Measurements from ENCODE around the gene RAD51B. TPM values are rescaled to one million over a fixed set of nuclear protein-coding genes. Genes with fewer than 3 reads are reported as not detected.

Gene RAD51B
- total RNA-seq, 1 donor from 2014 or later = 38.6 TPM

- Histone ChIP-seq H3K9ac (ENCODE audit: low read depth in 1 of 3, low read length in 3 of 3) (no peak overlapping the region), H3K4me3 (ENCODE audit: low read length in 3 of 3) (no peak overlapping the region), H3K36me3 (ENCODE audit: control insufficient read depth in 3 of 3, insufficient read depth in 3 of 3, low read length in 3 of 3) (no peaks in the 10 kb centered on the region), H3K4me1 (ENCODE audit: control insufficient read depth in 3 of 3, insufficient read depth in 3 of 3, low read length in 3 of 3) (peaks cover 6 to 19% (median 16%) of the 10 kb centered on the region in 3 donors), H3K9me3 (ENCODE audit: control insufficient read depth in 3 of 3, low read length in 3 of 3) (no peaks in the 10 kb centered on the region), H3K27ac (ENCODE audit: low read depth, low read length) (no peak overlapping the region), H3K27me3 (ENCODE audit: control insufficient read depth in 3 of 3, insufficient read depth in 3 of 3, low read length in 3 of 3) (no peaks in the 10 kb centered on the region)
Measured at GRCh38 chr14:68501614-68502052, 682.1 kb downstream of the RAD51B start.

- Histone ChIP-seq H3K9me3 (ENCODE audit: control insufficient read depth in 3 of 3, low read length in 3 of 3) (no peaks in the 10 kb centered on the region), H3K9ac (ENCODE audit: low read depth in 1 of 3, low read length in 3 of 3) (no peak overlapping the region), H3K27me3 (ENCODE audit: control insufficient read depth in 3 of 3, insufficient read depth in 3 of 3, low read length in 3 of 3) (no peaks in the 10 kb centered on the region), H3K4me3 (ENCODE audit: low read length in 3 of 3) (no peak overlapping the region), H3K27ac (ENCODE audit: low read depth, low read length) (no peak overlapping the region), H3K4me1 (ENCODE audit: control insufficient read depth in 3 of 3, insufficient read depth in 3 of 3, low read length in 3 of 3) (peaks cover 6 to 20% (median 17%) of the 10 kb centered on the region in 3 donors), H3K36me3 (ENCODE audit: control insufficient read depth in 3 of 3, insufficient read depth in 3 of 3, low read length in 3 of 3) (no peaks in the 10 kb centered on the region)
Measured at GRCh38 chr14:68502230-68502629, 682.7 kb downstream of the RAD51B start.

GRCh38 chr14:68503186-68503825 is 683.7 kb downstream of the RAD51B start:
- Histone ChIP-seq H3K4me3 (ENCODE audit: low read length in 3 of 3) (no peak overlapping the region), H3K27ac (ENCODE audit: low read depth, low read length) (no peak overlapping the region), H3K9me3 (ENCODE audit: control insufficient read depth in 3 of 3, low read length in 3 of 3) (no peaks in the 10 kb centered on the region), H3K4me1 (ENCODE audit: control insufficient read depth in 3 of 3, insufficient read depth in 3 of 3, low read length in 3 of 3) (peaks cover 6 to 21% (median 20%) of the 10 kb centered on the region in 3 donors), H3K36me3 (ENCODE audit: control insufficient read depth in 3 of 3, insufficient read depth in 3 of 3, low read length in 3 of 3) (no peaks in the 10 kb centered on the region), H3K9ac (ENCODE audit: low read depth in 1 of 3, low read length in 3 of 3) (no peak overlapping the region), H3K27me3 (ENCODE audit: control insufficient read depth in 3 of 3, insufficient read depth in 3 of 3, low read length in 3 of 3) (no peaks in the 10 kb centered on the region)

GRCh38 chr14:68504861-68505260 is 685.3 kb downstream of the RAD51B start:
- Histone ChIP-seq H3K4me3 (ENCODE audit: low read length in 3 of 3) (no peak overlapping the region), H3K36me3 (ENCODE audit: control insufficient read depth in 3 of 3, insufficient read depth in 3 of 3, low read length in 3 of 3) (no peaks in the 10 kb centered on the region), H3K4me1 (ENCODE audit: control insufficient read depth in 3 of 3, insufficient read depth in 3 of 3, low read length in 3 of 3) (peaks cover 9 to 28% (median 27%) of the 10 kb centered on the region in 3 donors), H3K9ac (ENCODE audit: low read depth in 1 of 3, low read length in 3 of 3) (no peak overlapping the region), H3K27ac (ENCODE audit: low read depth, low read length) (no peak overlapping the region), H3K9me3 (ENCODE audit: control insufficient read depth in 3 of 3, low read length in 3 of 3) (no peaks in the 10 kb centered on the region), H3K27me3 (ENCODE audit: control insufficient read depth in 3 of 3, insufficient read depth in 3 of 3, low read length in 3 of 3) (no peaks in the 10 kb centered on the region)

GRCh38 chr14:68506021-68506644 is 686.6 kb downstream of the RAD51B start:
- Histone ChIP-seq H3K36me3 (ENCODE audit: control insufficient read depth in 3 of 3, insufficient read depth in 3 of 3, low read length in 3 of 3) (no peaks in the 10 kb centered on the region), H3K4me1 (ENCODE audit: control insufficient read depth in 3 of 3, insufficient read depth in 3 of 3, low read length in 3 of 3) (peaks cover 19 to 35% (median 33%) of the 10 kb centered on the region in 3 donors), H3K9ac (ENCODE audit: low read depth in 1 of 3, low read length in 3 of 3) (no peak overlapping the region), H3K27ac (ENCODE audit: low read depth, low read length) (peak overlapping the region; percentile 1), H3K9me3 (ENCODE audit: control insufficient read depth in 3 of 3, low read length in 3 of 3) (no peaks in the 10 kb centered on the region), H3K4me3 (ENCODE audit: low read length in 3 of 3) (no peak overlapping the region), H3K27me3 (ENCODE audit: control insufficient read depth in 3 of 3, insufficient read depth in 3 of 3, low read length in 3 of 3) (no peaks in the 10 kb centered on the region)

- H3K9ac ChIP-seq (ENCODE audit: low read depth in 1 of 3, low read length in 3 of 3) = no peak overlapping the region
- peaks cover 26 to 33% (median 27%) of the 10 kb centered on the region in 3 donors for H3K4me1 ChIP-seq (ENCODE audit: control insufficient read depth in 3 of 3, insufficient read depth in 3 of 3, low read length in 3 of 3)
- H3K27ac ChIP-seq (ENCODE audit: low read depth, low read length) = no peak overlapping the region
Measured at GRCh38 chr14:68506645-68507419, 687.3 kb downstream of the RAD51B start.

GRCh38 chr14:68507544-68508081 is 688.0 kb downstream of the RAD51B start:
- Histone ChIP-seq H3K27ac (ENCODE audit: low read depth, low read length) (no peak overlapping the region), H3K9ac (ENCODE audit: low read depth in 1 of 3, low read length in 3 of 3) (no peak overlapping the region), H3K4me1 (ENCODE audit: control insufficient read depth in 3 of 3, insufficient read depth in 3 of 3, low read length in 3 of 3) (peaks cover 26 to 32% (median 27%) of the 10 kb centered on the region in 3 donors), H3K36me3 (ENCODE audit: control insufficient read depth in 3 of 3, insufficient read depth in 3 of 3, low read length in 3 of 3) (no peaks in the 10 kb centered on the region), H3K9me3 (ENCODE audit: control insufficient read depth in 3 of 3, low read length in 3 of 3) (no peaks in the 10 kb centered on the region), H3K4me3 (ENCODE audit: low read length in 3 of 3) (no peak overlapping the region), H3K27me3 (ENCODE audit: control insufficient read depth in 3 of 3, insufficient read depth in 3 of 3, low read length in 3 of 3) (no peaks in the 10 kb centered on the region)

More at GRCh38 chr14:68506645-68507419, 687.3 kb downstream of the RAD51B start:
- no peak overlapping the region for H3K4me3 ChIP-seq (ENCODE audit: low read length in 3 of 3)
- no peaks in the 10 kb centered on the region for H3K27me3 ChIP-seq (ENCODE audit: control insufficient read depth in 3 of 3, insufficient read depth in 3 of 3, low read length in 3 of 3)
- no peaks in the 10 kb centered on the region for H3K36me3 ChIP-seq (ENCODE audit: control insufficient read depth in 3 of 3, insufficient read depth in 3 of 3, low read length in 3 of 3)
- H3K9me3 ChIP-seq (ENCODE audit: control insufficient read depth in 3 of 3, low read length in 3 of 3) = no peaks in the 10 kb centered on the region

GRCh38 chr14:68508581-68508980 is 689.0 kb downstream of the RAD51B start:
- no peak overlapping the region for H3K27ac ChIP-seq (ENCODE audit: low read depth, low read length)
- no peak overlapping the region for H3K4me3 ChIP-seq (ENCODE audit: low read length in 3 of 3)
- no peaks in the 10 kb centered on the region for H3K9me3 ChIP-seq (ENCODE audit: control insufficient read depth in 3 of 3, low read length in 3 of 3)
- H3K4me1 ChIP-seq (ENCODE audit: control insufficient read depth in 3 of 3, insufficient read depth in 3 of 3, low read length in 3 of 3) = peaks cover 30 to 32% (median 31%) of the 10 kb centered on the region in 3 donors
- no peaks in the 10 kb centered on the region for H3K36me3 ChIP-seq (ENCODE audit: control insufficient read depth in 3 of 3, insufficient read depth in 3 of 3, low read length in 3 of 3)
- no peak overlapping the region for H3K9ac ChIP-seq (ENCODE audit: low read depth in 1 of 3, low read length in 3 of 3)
- H3K27me3 ChIP-seq (ENCODE audit: control insufficient read depth in 3 of 3, insufficient read depth in 3 of 3, low read length in 3 of 3) = no peaks in the 10 kb centered on the region

- Histone ChIP-seq H3K4me1 (ENCODE audit: control insufficient read depth in 3 of 3, insufficient read depth in 3 of 3, low read length in 3 of 3) (peaks cover 30 to 32% (median 31%) of the 10 kb centered on the region in 3 donors), H3K27ac (ENCODE audit: low read depth, low read length) (peak overlapping the region; percentile 52), H3K9ac (ENCODE audit: low read depth in 1 of 3, low read length in 3 of 3) (no peak overlapping the region), H3K36me3 (ENCODE audit: control insufficient read depth in 3 of 3, insufficient read depth in 3 of 3, low read length in 3 of 3) (no peaks in the 10 kb centered on the region), H3K9me3 (ENCODE audit: control insufficient read depth in 3 of 3, low read length in 3 of 3) (no peaks in the 10 kb centered on the region), H3K4me3 (ENCODE audit: low read length in 3 of 3) (no peak overlapping the region), H3K27me3 (ENCODE audit: control insufficient read depth in 3 of 3, insufficient read depth in 3 of 3, low read length in 3 of 3) (no peaks in the 10 kb centered on the region)
Measured at GRCh38 chr14:68509188-68509983, 689.8 kb downstream of the RAD51B start.
